GM12878 (cell line): Measurements from ENCODE around the gene LMAN2. TPM values are rescaled to one million over a fixed set of nuclear protein-coding genes. Genes with fewer than 3 reads are reported as not detected.

Source experiments
- BHLHE40 ChIP-seq, 2 experiments: fragments of 450-650 bp in 1 of 2; IDR thresholded peaks; 2 replicates each; pipeline ENCODE4 v1.6.1; 2011 to 2017; ENCODE audit warnings: low read depth in 2 of 2, borderline replicate concordance in 1 of 2, improper control_type of control experiment in 1 of 2, low read length in 1 of 2, mild to moderate bottlenecking in 1 of 2
- CBFB ChIP-seq: IDR thresholded peaks from 2 replicates; pipeline ENCODE4 v1.6.1; 2016; ENCODE audit warnings: antibody characterized with exemption, low read depth
- CBX3 ChIP-seq: fragments of 200-600 bp; sonication (generic); IDR thresholded peaks from 2 replicates; pipeline ENCODE4 v1.6.1; 2016; ENCODE audit warnings: low read depth, borderline replicate concordance
- DPF2 ChIP-seq: fragments of 450-650 bp; IDR thresholded peaks from 2 replicates; pipeline ENCODE4 v1.6.1; 2017; ENCODE audit warnings: mild to moderate bottlenecking
- ETV6 ChIP-seq, 2 experiments: fragments of 450-650 bp in 1 of 2; IDR thresholded peaks in 1 of 2; conservative IDR thresholded peaks in 1 of 2; 2 replicates each; pipeline ENCODE4 v1.6.1; 2014; ENCODE audit warnings: antibody characterized with exemption in 1 of 2, borderline replicate concordance in 1 of 2, low read depth in 1 of 2, mild to moderate bottlenecking in 1 of 2, moderate library complexity in 1 of 2
- FOXM1 ChIP-seq: IDR thresholded peaks from 2 replicates; pipeline ENCODE4 v1.6.1; 2012; ENCODE audit warnings: low read depth, mild to moderate bottlenecking, inconsistent platforms, low read length, moderate library complexity
- HDAC6 ChIP-seq: fragments of 200-600 bp; sonication (generic); IDR thresholded peaks from one replicate; pipeline ENCODE4 v1.8.0; 2017; ENCODE audit warnings: antibody characterized with exemption; ENCODE audit not compliant: unreplicated experiment
- IRF5 ChIP-seq: fragments of 450-650 bp; IDR thresholded peaks from 2 replicates; pipeline ENCODE4 v1.6.1; 2017; ENCODE audit warnings: borderline replicate concordance
- MEF2B ChIP-seq: fragments of 450-650 bp; IDR thresholded peaks from 2 replicates; pipeline ENCODE4 v1.6.1; 2018; ENCODE audit warnings: mild to moderate bottlenecking, moderate library complexity; ENCODE audit not compliant: partially characterized antibody, poor library complexity, severe bottlenecking
- MLLT1 ChIP-seq: fragments of 450-650 bp; IDR thresholded peaks from 2 replicates; pipeline ENCODE4 v1.6.1; 2016; ENCODE audit warnings: mild to moderate bottlenecking
- NFIC ChIP-seq: IDR thresholded peaks from 2 replicates; pipeline ENCODE4 v1.6.1; 2012; ENCODE audit warnings: low read depth, mild to moderate bottlenecking, inconsistent platforms, low read length, moderate library complexity
- NFXL1 ChIP-seq: fragments of 450-650 bp; IDR thresholded peaks from 2 replicates; pipeline ENCODE4 v1.6.1; 2017; ENCODE audit warnings: antibody characterized with exemption, mild to moderate bottlenecking, borderline replicate concordance
- POLR2AphosphoS5 ChIP-seq: IDR thresholded peaks from 2 replicates; pipeline ENCODE4 v1.6.1; 2011; ENCODE audit warnings: mild to moderate bottlenecking, low read length, inconsistent platforms
- RUNX3 ChIP-seq: IDR thresholded peaks from 2 replicates; pipeline ENCODE4 v1.6.1; 2012; ENCODE audit warnings: low read length, inconsistent platforms
- SREBF2 ChIP-seq: IDR thresholded peaks from 2 replicates; pipeline ENCODE4 v1.6.1; 2012; ENCODE audit warnings: mild to moderate bottlenecking, low read length
- STAT3 ChIP-seq: IDR thresholded peaks from 2 replicates; pipeline ENCODE4 v1.6.1; 2011; ENCODE audit warnings: low read depth, low read length, improper control_type of control experiment
- TCF3 ChIP-seq: IDR thresholded peaks from 2 replicates; pipeline ENCODE4 v1.6.1; 2012; ENCODE audit warnings: low read depth, mild to moderate bottlenecking, low read length, borderline replicate concordance; ENCODE audit not compliant: insufficient read depth
- TCF7 ChIP-seq: IDR thresholded peaks from 2 replicates; pipeline ENCODE4 v1.6.1; 2014; ENCODE audit warnings: antibody characterized with exemption, borderline replicate concordance
- ZNF24 ChIP-seq: fragments of 450-650 bp; IDR thresholded peaks from 2 replicates; pipeline ENCODE4 v1.6.1; 2017; ENCODE audit warnings: antibody characterized with exemption, mild to moderate bottlenecking
- polyA plus RNA-seq, 11 experiments: library from polyadenylated mRNA; depleted of rRNA in 4 of 11; unstranded in 6 of 11; stranded (reverse) in 5 of 11; fragments of >200 nt; fragmentation: Nextera tagmentation in 4 of 11; fragmentation: Illumina TruSeq in 1 of 11; extraction: Ambion mirVana in 4 of 11; extraction: Trizol in 1 of 11; gene quantifications; 1 replicate in 1 of 11; 2 replicates in 10 of 11; pipeline versions ENCODE4 v1.2.1 to v1.2.3, GENCODE V29; 2011 to 2016; ENCODE audit warnings: inconsistent platforms in 2 of 11, missing spikeins in 2 of 11, low read depth in 1 of 11
- total RNA-seq, 4 experiments: library from RNA; depleted of rRNA in 3 of 4; stranded (reverse); fragments of >200 nt in 3 of 4; fragmentation: Illumina TruSeq in 1 of 4; extraction: Trizol in 1 of 4; gene quantifications; 2 replicates each; pipeline versions ENCODE4 v1.2.1 to v1.2.3, GENCODE V29; 2013 to 2021

LMAN2 gene
- total and polyA plus RNA-seq, 10 of the 15 experiments (the other 5 are each of a cell fraction or from before 2014, with no cell fraction given) = 2.4 to 264 (median 147) TPM

GRCh38 chr5:177290816-177291596 is 60.5 kb downstream of the LMAN2 start (continued):
- TF ChIP-seq IRF5 (no peak), BHLHE40 (IDR thresholded peaks at IDR 0.05; ENCODE audit: borderline replicate concordance in 1 of 2, low read depth in 2 of 2, low read length in 1 of 2) (peak in 1 of 2 experiments; percentile 12; a peak in 1 of 4 replicates), POLR2AphosphoS5 (no peak), HDAC6 (no peak), CBFB (no peak), CBX3 (no peak), DPF2 (peak; percentile 52), MEF2B (peak; percentile 46), FOXM1 (peak; percentile 41; the same call in 1 of the 2 replicates), ZNF24 (no peak), ETV6 (conservative IDR thresholded peaks at IDR 0.05 in 1 of 2, IDR thresholded peaks at IDR 0.05 in 1 of 2; ENCODE audit: borderline replicate concordance in 1 of 2, low read depth in 1 of 2) (0 out of 4 replicates have a peak, but pooled peaks of 1 of the 2 experiments have one; percentile 13), SREBF2 (no peak), RUNX3 (peak; percentile 57), TCF3 (peak; percentile 76; the same call in 1 of the 2 replicates), MLLT1 (0 out of 2 replicates have a peak, but pooled peaks have one; percentile 31), NFIC (0 out of 2 replicates have a peak, but pooled peaks have one; percentile 25), NFXL1 (no peak), TCF7 (no peak), STAT3 (no peak)
